Mucosa of rectum (tissue), 2 donors: ENCODE measurements around the gene FAM53B.
"Not testable (repeated sequence)": the region's sequence is repeated elsewhere in the genome, so short reads cannot be mapped to it uniquely, and the experiment has no call there.

Experiments
- H3K27ac ChIP-seq, 2 donors: one replicate each; pipeline ENCODE4 v1.7.0; 2013; ENCODE audit warnings: inconsistent platforms in 2 of 2, low read depth in 2 of 2, low read length in 2 of 2
- H3K27me3 ChIP-seq, 2 donors: one replicate each; pipeline ENCODE4 v1.7.0; 2013; ENCODE audit warnings: low read length in 2 of 2; ENCODE audit not compliant: control insufficient read depth in 2 of 2, insufficient read depth in 2 of 2
- H3K36me3 ChIP-seq, 2 donors: one replicate each; pipeline ENCODE4 v1.7.0; 2013; ENCODE audit warnings: low read length in 2 of 2; ENCODE audit not compliant: control insufficient read depth in 2 of 2, insufficient read depth in 2 of 2
- H3K4me1 ChIP-seq, 2 donors: one replicate each; pipeline ENCODE4 v1.7.0; 2013; ENCODE audit warnings: low read length in 2 of 2, mild to moderate bottlenecking in 1 of 2; ENCODE audit not compliant: control insufficient read depth in 2 of 2, insufficient read depth in 2 of 2
- H3K4me3 ChIP-seq, 2 donors: one replicate each; pipeline ENCODE4 v1.7.0; 2013; ENCODE audit warnings: low read length in 2 of 2
- H3K9ac ChIP-seq, 2 donors: one replicate each; pipeline ENCODE4 v1.7.0; 2013; ENCODE audit warnings: low read length in 2 of 2, low read depth in 1 of 2, mild to moderate bottlenecking in 1 of 2
- H3K9me3 ChIP-seq, 2 donors: one replicate each; pipeline ENCODE4 v1.7.0; 2013; ENCODE audit warnings: low read length in 2 of 2; ENCODE audit not compliant: control insufficient read depth in 2 of 2
- donor health status: healthy.
- donor health status: Normal muscosa, but diverticular disease.

Gene FAM53B

GRCh38 chr10:124616836-124617130, 127.4 kb downstream of the FAM53B start:
- Histone ChIP-seq H3K27ac (no peak overlapping the region), H3K36me3 (peaks cover 7% of the 10 kb centered on the region in 2 donors), H3K9ac (no peak overlapping the region), H3K9me3 (no peaks in the 10 kb centered on the region), H3K4me1 (peaks cover 7 to 13% of the 10 kb centered on the region in 2 donors), H3K27me3 (no peaks in the 10 kb centered on the region), H3K4me3 (no peak overlapping the region)

- H3K4me3 ChIP-seq, result no peak overlapping the region
- peaks cover 7 to 13% of the 10 kb centered on the region in 2 donors for H3K4me1 ChIP-seq
- H3K9ac ChIP-seq, result no peak overlapping the region
- H3K27me3 ChIP-seq, result no peaks in the 10 kb centered on the region
- peaks cover 6 to 7% of the 10 kb centered on the region in 2 donors for H3K36me3 ChIP-seq
- H3K27ac ChIP-seq, result no peak overlapping the region
- H3K9me3 ChIP-seq, result no peaks in the 10 kb centered on the region
Observed at GRCh38 chr10:124616040-124616835, 127.9 kb downstream of the FAM53B start.

GRCh38 chr10:124615259-124615658, 128.9 kb downstream of the FAM53B start:
- H3K36me3 ChIP-seq, result peaks cover 5 to 7% of the 10 kb centered on the region in 2 donors
- no peak overlapping the region for H3K27ac ChIP-seq
- no peak overlapping the region for H3K9ac ChIP-seq
- H3K27me3 ChIP-seq, result no peaks in the 10 kb centered on the region
- no peaks in the 10 kb centered on the region for H3K9me3 ChIP-seq
- H3K4me1 ChIP-seq, result peaks cover 7 to 13% of the 10 kb centered on the region in 2 donors
- no peak overlapping the region for H3K4me3 ChIP-seq

- Histone ChIP-seq H3K9ac (no peak overlapping the region), H3K27ac (no peak overlapping the region), H3K4me3 (no peak overlapping the region), H3K9me3 (no peaks in the 10 kb centered on the region), H3K36me3 (peaks cover 5 to 7% of the 10 kb centered on the region in 2 donors), H3K27me3 (no peaks in the 10 kb centered on the region), H3K4me1 (peaks cover under 1 to 6% of the 10 kb centered on the region in 2 donors)
Observed at GRCh38 chr10:124614003-124614659, 130.0 kb downstream of the FAM53B start.

GRCh38 chr10:124612611-124613498, 131.3 kb downstream of the FAM53B start:
- no peaks in the 10 kb centered on the region for H3K27me3 ChIP-seq
- H3K36me3 ChIP-seq, result peaks cover 2 to 7% of the 10 kb centered on the region in 2 donors
- H3K9me3 ChIP-seq, result no peaks in the 10 kb centered on the region
- no peak overlapping the region for H3K9ac ChIP-seq
- no peaks in the 10 kb centered on the region for H3K4me1 ChIP-seq
- no peak overlapping the region for H3K4me3 ChIP-seq
- H3K27ac ChIP-seq, result peak overlapping the region in 1 of 2 donors; percentile 16

GRCh38 chr10:124611738-124612137, 132.4 kb downstream of the FAM53B start:
- Histone ChIP-seq H3K9me3 (no peaks in the 10 kb centered on the region), H3K27ac (no peak overlapping the region), H3K27me3 (no peaks in the 10 kb centered on the region), H3K9ac (no peak overlapping the region), H3K4me1 (no peaks in the 10 kb centered on the region), H3K4me3 (no peak overlapping the region), H3K36me3 (no peaks in the 10 kb centered on the region)

GRCh38 chr10:124610851-124611250, 133.3 kb downstream of the FAM53B start:
- not testable (repeated sequence) for H3K4me3 ChIP-seq, H3K36me3 ChIP-seq, H3K27ac ChIP-seq, H3K27me3 ChIP-seq, H3K9ac ChIP-seq, H3K4me1 ChIP-seq, H3K9me3 ChIP-seq

GRCh38 chr10:124610186-124610585, 134.0 kb downstream of the FAM53B start:
- not testable (repeated sequence) for H3K4me1 ChIP-seq, H3K4me3 ChIP-seq, H3K9me3 ChIP-seq, H3K36me3 ChIP-seq, H3K27me3 ChIP-seq, H3K9ac ChIP-seq, H3K27ac ChIP-seq

GRCh38 chr10:124609698-124610097, 134.5 kb downstream of the FAM53B start:
- no peak overlapping the region for H3K9ac ChIP-seq
- no peaks in the 10 kb centered on the region for H3K36me3 ChIP-seq
- no peaks in the 10 kb centered on the region for H3K27me3 ChIP-seq
- H3K27ac ChIP-seq, result no peak overlapping the region
- H3K4me1 ChIP-seq, result no peaks in the 10 kb centered on the region
- H3K9me3 ChIP-seq, result no peaks in the 10 kb centered on the region
- H3K4me3 ChIP-seq, result no peak overlapping the region
